Psoas muscle (tissue), 8 donors: ENCODE results near the gene CSAD. TPM values are rescaled to one million over a fixed set of nuclear protein-coding genes. Genes with fewer than 3 reads are reported as not detected.

ENCODE experiments used
- ATAC-seq, 4 donors: fragments of 200-7000 bp; cut with Tn5 transposase; one replicate each; pipeline ENCODE4 v1.9.1; 2020; ENCODE audit warnings: moderate library complexity in 3 of 4, mild to moderate bottlenecking in 2 of 4
- DNase-seq, 2 donors: peaks; one replicate each; pipeline ENCODE4 v3.0.0-alpha.2; 2020
- H3K27ac ChIP-seq: fragments of 200-600 bp; one replicate; pipeline ENCODE4 v1.8.0; 2022
- H3K27me3 ChIP-seq, 3 donors: fragments of 200-600 bp in 1 of 3; one replicate each; pipeline versions ENCODE4 v1.6.1 to v1.8.0; 2013 to 2022; ENCODE audit warnings: low read length in 2 of 3, mild to moderate bottlenecking in 2 of 3, moderate library complexity in 1 of 3; ENCODE audit not compliant: insufficient read depth in 3 of 3
- H3K36me3 ChIP-seq, 2 donors: fragments of 200-600 bp in 1 of 2; one replicate each; pipeline versions ENCODE4 v1.6.1 to v1.8.0; 2013 to 2022; ENCODE audit warnings: low read depth in 1 of 2, mild to moderate bottlenecking in 1 of 2, moderate library complexity in 1 of 2; ENCODE audit not compliant: insufficient read depth in 1 of 2
- H3K4me1 ChIP-seq: fragments of 200-600 bp; one replicate; pipeline ENCODE4 v1.8.0; 2022
- H3K4me3 ChIP-seq: fragments of 200-600 bp; one replicate; pipeline ENCODE4 v1.8.0; 2022; ENCODE audit warnings: mild to moderate bottlenecking
- H3K9me3 ChIP-seq: fragments of 200-600 bp; one replicate; pipeline ENCODE4 v1.8.0; 2022
- WGBS, 3 donors: extraction: QIAGEN DNeasy Blood & Tissue Kit; methylation state at CpG; one replicate each; pipeline versions ENCODE4 v1.1.6 to v1.1.7; 2013; 5-methylcytosine and 5-hydroxymethylcytosine counted together
- intact Hi-C, 2 donors: fragments of 100-400 bp; cut with DNase I; formaldehyde crosslinking; loops; one replicate each; pipeline versions ENCODE4 v1.11.0 to v1.14.2; 2022
- polyA plus RNA-seq, 3 donors: library from polyadenylated mRNA; stranded (reverse); fragments of 200-250 nt; gene quantifications; one replicate each; pipeline ENCODE4 v1.2.3, GENCODE V29; 2013
- total RNA-seq, 4 donors: library from RNA; stranded (reverse); fragmentation: NEBNext Ultra II Directional in 2 of 4; extraction: Animal tissue kit (Norgen Biotek cat#: 25700) in 2 of 4; gene quantifications; one replicate each; pipeline versions ENCODE4 v1.2.1 to v1.2.4, GENCODE V29; 2021 to 2023
- TF ChIP-seq, protein P1 (sequence below): fragments of 200-600 bp; IDR thresholded peaks from one replicate; pipeline ENCODE4 v1.8.0; 2022; ENCODE audit warnings: antibody characterized with exemption
- donor health status: healthy with polysubstance abuse.
- donor health status: DM: no; HTN: no; CAD: no; lungs with moderate emphysema.
- donor health status: Bipolar disorder and iron deficiency.
- donor health status: healthy.
- donor health status: DM: yes; HTN: yes; CAD: no.
- donor health status: DM: no; HTN: no; CAD: no.
- donor health status: DM: no; HTN: no; CAD: no.
- donor health status: DM: yes; HTN: yes; CAD: no.

CSAD gene
- total and polyA plus RNA-seq, 7 donors, result 3.9 to 7.8 (median 6.3) TPM

DNA sequence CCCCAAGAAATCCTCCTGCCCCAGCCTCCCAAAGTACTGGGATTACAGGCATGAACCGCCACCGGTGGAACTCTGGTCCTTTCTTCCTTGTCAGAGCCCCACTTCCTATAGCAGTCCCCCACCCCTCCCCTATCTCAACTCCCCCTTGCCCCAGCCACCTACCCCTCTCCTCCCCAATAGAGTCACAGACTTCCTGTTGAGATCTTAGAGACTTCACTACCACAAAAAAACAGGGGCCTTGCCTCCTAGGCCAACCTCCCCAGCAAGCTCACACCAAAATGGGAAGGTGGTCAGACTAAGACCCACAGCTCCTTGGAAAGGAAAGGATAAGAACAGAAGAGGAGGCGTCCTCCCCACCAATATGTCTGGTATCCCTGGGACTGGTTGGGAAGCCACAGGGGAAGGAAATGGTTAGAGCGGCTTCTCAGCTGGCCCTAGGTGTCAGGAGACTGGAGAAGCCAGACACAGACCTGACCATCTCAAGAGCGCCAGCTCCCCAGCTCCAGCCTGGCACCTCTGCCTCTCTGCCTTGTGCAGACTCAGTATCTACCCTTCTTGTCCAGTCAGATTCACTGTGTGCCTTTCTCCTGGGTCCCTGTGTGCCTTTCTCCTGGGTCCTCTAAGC is 17.9 kb upstream of the CSAD start:
- no peaks in the 10 kb centered on the region for H3K36me3 ChIP-seq
- no peak for ATAC-seq
- 85 to 92% (median 89%) methylated on average over 5 of the region's 5 CpGs for WGBS, 3 donors
- H3K27me3 ChIP-seq, result peaks cover 0 to 3% (median 0%) of the 10 kb centered on the region in 3 donors
- no peak overlapping the region for H3K27ac ChIP-seq
- H3K4me1 ChIP-seq, result no peaks in the 10 kb centered on the region
- H3K4me3 ChIP-seq, result no peak overlapping the region
- intact Hi-C loops, result loop anchor here in 1 of 2 donors (5.0 kb wide), 1 partner anchor 131 kb away; no protein-coding TSS in a partner anchor
- DNase-seq, result no peak
- H3K9me3 ChIP-seq, result no peaks in the 10 kb centered on the region
- TF ChIP-seq, protein P1, sequence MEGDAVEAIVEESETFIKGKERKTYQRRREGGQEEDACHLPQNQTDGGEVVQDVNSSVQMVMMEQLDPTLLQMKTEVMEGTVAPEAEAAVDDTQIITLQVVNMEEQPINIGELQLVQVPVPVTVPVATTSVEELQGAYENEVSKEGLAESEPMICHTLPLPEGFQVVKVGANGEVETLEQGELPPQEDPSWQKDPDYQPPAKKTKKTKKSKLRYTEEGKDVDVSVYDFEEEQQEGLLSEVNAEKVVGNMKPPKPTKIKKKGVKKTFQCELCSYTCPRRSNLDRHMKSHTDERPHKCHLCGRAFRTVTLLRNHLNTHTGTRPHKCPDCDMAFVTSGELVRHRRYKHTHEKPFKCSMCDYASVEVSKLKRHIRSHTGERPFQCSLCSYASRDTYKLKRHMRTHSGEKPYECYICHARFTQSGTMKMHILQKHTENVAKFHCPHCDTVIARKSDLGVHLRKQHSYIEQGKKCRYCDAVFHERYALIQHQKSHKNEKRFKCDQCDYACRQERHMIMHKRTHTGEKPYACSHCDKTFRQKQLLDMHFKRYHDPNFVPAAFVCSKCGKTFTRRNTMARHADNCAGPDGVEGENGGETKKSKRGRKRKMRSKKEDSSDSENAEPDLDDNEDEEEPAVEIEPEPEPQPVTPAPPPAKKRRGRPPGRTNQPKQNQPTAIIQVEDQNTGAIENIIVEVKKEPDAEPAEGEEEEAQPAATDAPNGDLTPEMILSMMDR, result no peak

- Histone ChIP-seq H3K27ac (no peak overlapping the region), H3K4me1 (no peaks in the 10 kb centered on the region), H3K9me3 (no peaks in the 10 kb centered on the region), H3K4me3 (peak overlapping the region; percentile 54), H3K36me3 (peaks cover 0 to 5% of the 10 kb centered on the region in 2 donors), H3K27me3 (peaks cover 0 to 3% (median 0%) of the 10 kb centered on the region in 3 donors)
- ATAC-seq (peak in 1 of 4 donors; percentile 24), DNase-seq (no peak)
- TF ChIP-seq, protein P1, result no peak
- WGBS, 3 donors, result 60 to 67% (median 61%) methylated on average over 19 of the region's 19 CpGs
- intact Hi-C loops, result loop anchor here (1.0 to 5.0 kb wide), 3 partner anchors 38 to 130 kb away; no protein-coding TSS in a partner anchor
Measured at GRCh38 chr12:53197011-53197640, 16.4 kb upstream of the CSAD start.

DNA sequence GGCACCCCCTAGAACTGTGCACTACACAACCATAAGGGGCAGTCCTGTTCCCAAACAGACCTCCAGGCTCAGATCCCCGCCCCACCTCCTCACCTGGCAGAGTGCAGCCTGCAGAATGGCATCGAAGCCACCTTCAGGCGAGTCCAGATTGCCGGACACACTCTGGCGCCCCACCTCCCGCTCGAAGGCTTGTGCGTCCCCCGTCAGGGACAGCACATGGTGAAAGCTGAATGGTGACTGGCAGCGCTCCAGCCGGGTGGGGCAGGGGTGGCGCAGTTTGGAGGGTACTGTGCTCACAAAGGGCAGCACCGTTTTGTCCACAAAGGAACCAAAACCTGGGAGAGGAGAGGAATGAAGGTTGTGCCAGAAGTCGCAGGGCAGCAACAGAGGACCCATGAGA is 15.8 kb upstream of the CSAD start:
- Histone ChIP-seq H3K4me1 (no peaks in the 10 kb centered on the region), H3K36me3 (peaks cover 0 to 12% of the 10 kb centered on the region in 2 donors), H3K4me3 (no peak overlapping the region), H3K9me3 (no peaks in the 10 kb centered on the region), H3K27me3 (peaks cover 0 to 3% (median 0%) of the 10 kb centered on the region in 3 donors), H3K27ac (no peak overlapping the region)
- 78 to 81% (median 80%) methylated on average over 14 of the region's 14 CpGs for WGBS, 3 donors
- ATAC-seq, result no peak
- TF ChIP-seq, protein P1, result no peak
- intact Hi-C loops, result loop anchor here in 1 of 2 donors (5.0 kb wide), 1 partner anchor 129 kb away; no protein-coding TSS in a partner anchor
- DNase-seq, result no peak

GRCh38 chr12:53195516-53196420 is 15.0 kb upstream of the CSAD start:
- TF ChIP-seq, protein P1, result no peak
- ATAC-seq (no peak), DNase-seq (no peak)
- H3K4me1 ChIP-seq, result no peaks in the 10 kb centered on the region
- no peak overlapping the region for H3K27ac ChIP-seq
- intact Hi-C loops, result loop anchor here in 1 of 2 donors (5.0 kb wide), 1 partner anchor 128 kb away; no protein-coding TSS in a partner anchor
- H3K4me3 ChIP-seq, result no peak overlapping the region
- H3K27me3 ChIP-seq, result peaks cover 0 to 3% (median 0%) of the 10 kb centered on the region in 3 donors
- no peaks in the 10 kb centered on the region for H3K9me3 ChIP-seq
- 78 to 80% (median 79%) methylated on average over 10 of the region's 10 CpGs for WGBS, 3 donors
- H3K36me3 ChIP-seq, result peaks cover 0 to 19% of the 10 kb centered on the region in 2 donors
